HG02870 (cell line): Measurements from ENCODE around the gene ZP3.
"Not testable (repeated sequence)": the region's sequence is repeated elsewhere in the genome, so short reads cannot be mapped to it uniquely, and the experiment has no call there.

Experiments used
- ATAC-seq: cut with Tn5 transposase; IDR thresholded peaks from one replicate; pipeline ENCODE4 v1.9.1; 2021; ENCODE audit warnings: mild to moderate bottlenecking, moderate library complexity; ENCODE audit not compliant: unreplicated experiment

ZP3 gene

DNA sequence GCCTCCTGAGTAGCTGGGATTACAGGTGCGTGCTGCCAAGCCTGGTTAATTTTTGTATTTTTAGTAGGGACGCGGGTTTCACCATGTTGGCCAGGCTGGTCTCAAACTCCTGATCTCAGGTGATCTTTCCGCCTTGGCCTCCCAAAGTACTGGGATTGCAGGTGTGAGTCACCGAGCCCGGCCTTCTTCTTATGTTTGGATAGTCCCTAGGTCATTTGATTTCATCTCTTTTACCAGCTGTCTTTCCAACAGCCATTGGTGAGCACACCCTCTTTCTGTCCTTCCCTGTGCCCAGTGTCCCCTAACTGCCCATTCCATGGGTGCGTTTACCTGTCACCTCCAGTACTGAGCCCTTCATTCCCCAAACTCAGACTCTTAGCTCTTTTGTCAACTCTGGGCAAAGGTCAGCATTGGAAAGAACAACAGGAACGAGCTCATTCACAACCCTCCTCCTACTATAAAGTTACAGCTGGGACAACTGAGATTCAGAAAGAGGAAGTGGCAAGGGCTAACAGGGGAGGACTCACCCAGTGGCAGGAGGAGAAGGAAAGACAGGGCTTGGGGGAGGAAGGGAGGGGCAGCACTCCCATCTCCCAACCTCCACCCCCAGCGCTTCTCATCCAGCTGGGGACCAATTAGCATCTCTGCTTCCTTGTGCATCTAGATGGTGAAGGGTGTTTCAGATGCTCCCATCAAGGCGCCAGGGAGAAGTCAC is 20.8 kb upstream of the ZP3 start:
- ATAC-seq: no peak

DNA sequence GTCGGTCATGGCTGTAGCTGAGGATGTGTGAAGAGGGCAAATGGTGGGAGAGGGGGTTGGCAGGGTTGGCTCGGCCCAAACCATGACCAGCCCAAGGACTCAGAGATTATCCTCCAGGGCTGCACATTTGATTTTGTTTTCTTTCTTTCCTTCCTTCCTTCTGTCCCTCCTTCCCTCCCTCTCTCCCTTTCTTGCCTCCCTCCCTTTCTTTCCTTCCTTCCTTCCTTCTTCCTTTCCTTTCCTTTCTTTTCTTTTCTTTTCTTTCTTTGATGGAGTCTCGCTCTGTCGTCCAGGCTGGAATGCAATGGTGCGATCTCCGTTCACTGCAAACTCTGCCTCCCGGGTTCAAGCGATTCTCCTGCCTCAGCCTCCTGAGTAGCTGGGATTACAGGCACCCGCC is 19.0 kb upstream of the ZP3 start:
- no peak for ATAC-seq

DNA sequence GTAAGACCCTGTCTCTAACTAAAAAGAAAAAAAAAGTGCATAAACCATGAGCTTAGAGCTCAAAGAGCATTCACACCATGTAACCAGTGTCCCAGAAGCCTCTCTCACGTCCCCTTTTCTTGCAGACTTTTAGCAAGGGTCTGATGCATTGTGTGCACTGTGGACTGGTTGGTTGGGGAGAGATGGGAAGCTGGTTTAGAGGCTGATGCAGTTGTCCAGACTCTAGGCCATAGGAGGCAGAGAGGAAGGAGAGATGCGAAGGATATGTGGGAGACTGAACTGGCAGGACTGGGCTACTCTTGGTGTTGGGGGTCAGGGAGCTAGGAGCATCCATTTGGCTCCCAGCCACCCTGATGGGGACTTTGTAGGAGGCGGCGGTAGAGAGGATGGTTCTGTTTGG is 17.0 kb upstream of the ZP3 start:
- ATAC-seq: no peak

DNA sequence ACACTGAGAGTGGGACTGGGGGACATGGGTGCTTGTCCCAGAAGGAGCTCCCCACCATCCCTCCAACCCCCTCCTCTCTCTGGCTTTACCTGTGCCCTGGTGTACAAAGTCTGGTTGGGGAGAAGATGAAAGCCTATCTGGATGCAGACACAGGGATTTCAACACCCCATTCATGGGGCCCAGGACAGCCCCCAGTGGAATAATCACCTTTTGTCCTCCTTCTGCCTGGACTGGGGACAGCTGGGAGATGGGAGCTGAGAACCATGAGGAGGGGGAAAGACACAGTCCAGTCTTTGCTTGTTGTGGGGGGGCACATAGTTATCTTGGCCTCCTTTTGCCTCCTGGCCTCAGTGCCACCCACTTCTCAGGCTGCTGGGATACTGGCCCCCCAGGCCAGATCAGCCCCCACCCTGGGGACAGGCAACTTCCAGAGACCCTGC is 16.6 kb upstream of the ZP3 start:
- ATAC-seq: no peak

DNA sequence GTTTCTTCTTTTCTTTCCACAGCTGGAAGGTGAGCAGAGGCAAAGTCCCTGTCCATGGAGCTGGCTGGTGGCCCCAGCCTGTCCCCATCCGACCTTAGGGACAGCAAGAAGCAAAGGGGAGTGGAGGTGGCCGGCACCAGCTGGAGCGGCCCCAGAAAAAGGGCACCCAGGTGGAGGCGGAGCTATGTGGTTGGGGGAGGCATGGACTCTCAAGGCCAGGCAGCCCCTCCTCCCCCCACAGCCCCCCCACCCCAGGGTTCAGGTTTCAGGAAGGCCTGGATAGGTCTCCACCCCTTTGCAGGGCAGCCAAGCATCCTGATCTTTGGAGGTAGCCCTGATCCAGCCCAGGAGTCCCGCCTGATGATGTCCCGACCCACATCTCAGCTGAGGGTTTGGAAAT is 15.2 kb upstream of the ZP3 start, which contains the start of gene SSC4D:
Gene SSC4D (minus strand): TSS at position 161 of the 400 bp plus-strand sequence. CDS start 5,258 bp downstream, outside the sequence.
- ATAC-seq: no peak

DNA sequence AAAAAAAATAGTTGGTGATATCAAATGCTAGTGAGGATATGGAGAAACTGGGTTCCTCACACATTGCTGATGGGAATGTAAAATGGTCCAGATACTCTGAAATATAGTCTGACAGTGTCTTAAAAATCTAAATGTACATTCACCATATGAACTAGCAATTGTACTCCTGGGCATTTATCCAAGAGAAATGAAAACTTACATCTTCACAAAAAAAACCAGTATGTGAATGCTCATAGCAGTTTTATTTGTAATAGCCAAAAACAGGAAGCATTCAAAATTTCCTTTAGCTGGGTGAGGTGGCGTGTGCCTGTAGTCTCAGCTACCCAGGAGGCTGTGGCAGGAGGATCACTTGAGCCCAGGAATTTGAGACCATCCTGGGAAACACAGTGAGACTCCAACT is 13.1 kb upstream of the ZP3 start:
- no peak for ATAC-seq

DNA sequence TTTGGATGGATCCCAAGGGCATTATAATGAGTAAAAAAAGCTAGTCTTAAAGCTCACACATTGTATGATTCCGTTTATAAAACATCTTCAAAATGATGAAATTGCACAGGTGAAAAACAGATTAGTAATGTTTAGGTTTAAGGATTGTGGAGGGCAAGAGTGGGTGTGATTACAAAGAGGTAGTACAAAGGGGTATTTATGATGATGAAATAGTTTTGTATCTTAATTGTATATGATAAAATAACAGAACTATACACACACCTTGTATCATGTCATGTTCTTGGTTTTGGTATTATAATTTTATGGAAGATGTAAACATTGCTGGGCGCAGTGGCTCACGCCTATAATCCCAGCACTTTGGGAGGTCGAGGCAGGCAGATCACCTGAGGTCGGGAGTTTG is 12.5 kb upstream of the ZP3 start:
- ATAC-seq: no peak

DNA sequence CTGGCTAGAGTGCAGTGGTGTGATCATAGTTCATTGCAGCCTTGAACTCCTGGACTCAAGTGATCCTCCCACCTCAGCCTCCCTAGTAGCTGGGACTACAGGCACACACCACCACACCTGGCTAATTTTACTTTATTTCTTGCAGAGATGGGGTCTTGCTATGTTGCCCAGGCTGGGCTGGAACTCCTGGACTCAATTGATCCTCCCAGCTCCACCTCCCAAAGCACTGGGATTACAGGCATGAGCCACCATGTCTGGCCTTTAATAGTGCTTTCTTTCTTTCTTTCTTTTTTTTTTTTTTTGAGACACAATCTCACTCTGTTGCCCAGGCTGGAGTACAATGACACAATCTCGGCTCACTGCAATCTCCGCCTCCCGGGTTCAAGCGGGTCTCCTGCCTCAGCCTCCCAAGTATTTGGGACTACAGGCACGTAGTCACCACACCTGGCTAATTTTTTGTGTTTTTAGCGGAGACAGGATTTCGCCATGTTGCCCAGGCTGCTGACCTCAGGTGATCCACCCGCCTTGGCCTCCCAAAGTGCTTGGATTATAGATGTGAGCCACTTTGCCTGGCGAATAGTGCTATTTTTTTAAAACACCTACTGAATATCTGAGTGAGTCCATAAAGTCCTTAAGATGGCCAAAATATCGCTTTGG is 7.0 kb upstream of the ZP3 start:
- not testable (repeated sequence) for ATAC-seq

DNA sequence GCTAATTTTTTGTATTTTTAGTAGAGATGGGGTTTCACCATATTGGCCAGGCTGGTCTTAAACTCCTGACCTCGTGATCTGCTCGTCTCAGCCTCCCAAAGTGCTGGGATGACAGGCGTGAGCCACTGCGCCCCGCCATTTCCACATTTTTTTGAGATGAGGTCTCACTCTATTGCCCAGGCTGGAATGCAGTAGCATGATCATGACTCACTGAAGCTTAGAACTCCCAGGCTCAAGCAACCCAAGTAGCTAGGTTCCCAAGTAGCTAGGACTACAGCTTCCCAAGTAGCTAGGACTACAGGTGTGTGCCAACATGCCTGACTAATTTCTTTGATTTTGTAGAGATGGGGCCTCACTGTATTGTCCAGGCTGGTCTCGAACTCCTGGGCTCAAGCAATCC is 3.7 kb upstream of the ZP3 start:
- ATAC-seq: not testable (repeated sequence)

DNA sequence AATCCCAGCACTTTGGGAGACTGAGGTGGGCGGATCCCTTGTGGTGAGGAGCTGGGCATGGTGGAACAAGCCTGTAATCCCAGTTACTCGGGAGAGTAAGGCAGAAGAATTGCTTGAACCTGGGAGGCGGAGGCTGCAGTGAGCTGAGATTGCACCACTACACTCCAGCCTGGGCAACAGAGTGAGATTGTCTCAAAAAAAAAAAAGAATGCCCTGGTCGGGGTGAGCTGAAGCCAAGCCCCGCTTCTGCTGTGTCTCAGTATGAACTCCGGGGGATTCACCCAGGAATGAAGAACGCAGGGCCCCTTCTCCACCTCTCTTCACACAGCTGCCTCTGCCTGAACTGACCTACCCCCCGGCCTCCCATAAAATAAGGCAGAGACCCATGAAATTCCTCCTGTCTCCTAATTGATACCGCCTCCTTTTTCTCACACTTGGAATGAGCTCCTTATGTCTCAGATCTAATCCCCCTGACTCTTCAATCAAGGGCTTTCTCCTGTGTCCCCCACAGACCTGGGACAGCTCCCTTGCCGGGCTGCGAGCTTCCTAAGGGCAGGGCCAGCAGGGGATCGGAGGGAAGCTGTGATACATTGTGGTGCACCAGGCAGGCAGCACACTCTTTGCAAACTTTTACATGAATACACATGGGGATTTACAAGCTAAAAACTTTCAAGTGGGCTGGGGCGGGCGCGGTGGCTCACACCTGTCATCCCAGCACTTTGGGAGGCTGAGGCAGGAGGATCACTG is 911 bp upstream of the ZP3 start:
- no peak for ATAC-seq

DNA sequence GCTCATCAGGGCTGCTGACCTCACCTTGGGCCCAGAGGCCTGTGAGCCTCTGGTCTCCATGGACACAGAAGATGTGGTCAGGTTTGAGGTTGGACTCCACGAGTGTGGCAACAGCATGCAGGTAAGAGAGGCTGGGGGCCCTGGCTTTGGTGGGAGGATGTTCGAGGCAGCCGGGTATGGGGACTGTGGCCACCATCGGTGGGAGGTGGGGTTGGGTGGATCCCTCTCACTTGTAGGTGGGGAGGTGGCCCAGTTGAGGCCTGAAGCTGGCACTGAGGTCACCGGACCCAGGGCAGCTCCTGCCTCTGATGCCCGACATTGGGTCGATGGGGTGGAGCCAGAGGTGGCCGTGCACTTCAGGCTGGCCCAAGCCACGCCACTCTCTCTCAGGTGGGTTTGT is 406 bp downstream of the ZP3 start:
- no peak for ATAC-seq

DNA sequence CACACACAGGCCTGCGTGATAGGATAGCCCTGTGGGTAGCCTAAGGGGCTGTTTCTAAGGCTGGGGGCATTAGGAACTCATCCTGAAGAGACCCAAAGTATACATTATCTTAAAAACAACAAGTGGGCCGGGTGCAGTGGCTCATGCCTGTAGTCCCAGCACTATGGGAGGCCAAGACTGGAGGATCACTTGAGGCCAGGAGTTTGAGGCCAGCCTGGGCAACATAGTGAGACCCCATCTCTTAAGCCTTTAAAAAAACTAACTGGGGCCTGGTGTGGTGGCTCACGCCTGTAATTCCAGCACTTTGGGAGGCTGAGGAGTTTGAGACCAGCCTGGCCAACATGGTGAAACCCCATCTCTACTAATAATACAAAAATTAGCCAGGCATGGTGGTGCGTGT is 808 bp downstream of the ZP3 start:
- not testable (repeated sequence) for ATAC-seq

DNA sequence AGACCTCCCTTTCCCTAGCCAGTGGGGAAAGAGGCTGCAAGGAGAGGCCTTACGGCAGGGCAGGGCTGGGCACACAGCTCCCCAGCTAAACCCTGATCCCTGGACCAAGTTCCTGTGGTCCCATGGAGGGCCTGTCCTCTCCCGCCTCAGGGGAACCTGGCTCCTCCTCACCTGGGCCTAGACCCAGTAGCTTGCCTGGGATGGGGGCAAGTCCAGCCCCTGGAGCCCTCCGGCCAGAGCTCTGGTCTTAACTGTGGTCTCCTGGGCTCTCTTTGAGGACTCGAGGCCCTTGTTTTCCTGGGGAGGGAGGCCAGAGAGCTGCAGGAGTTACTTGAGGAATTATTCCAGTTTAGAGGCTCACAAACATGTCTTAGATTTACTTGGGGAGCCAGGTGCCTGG is 1.5 kb downstream of the ZP3 start:
- no peak for ATAC-seq

DNA sequence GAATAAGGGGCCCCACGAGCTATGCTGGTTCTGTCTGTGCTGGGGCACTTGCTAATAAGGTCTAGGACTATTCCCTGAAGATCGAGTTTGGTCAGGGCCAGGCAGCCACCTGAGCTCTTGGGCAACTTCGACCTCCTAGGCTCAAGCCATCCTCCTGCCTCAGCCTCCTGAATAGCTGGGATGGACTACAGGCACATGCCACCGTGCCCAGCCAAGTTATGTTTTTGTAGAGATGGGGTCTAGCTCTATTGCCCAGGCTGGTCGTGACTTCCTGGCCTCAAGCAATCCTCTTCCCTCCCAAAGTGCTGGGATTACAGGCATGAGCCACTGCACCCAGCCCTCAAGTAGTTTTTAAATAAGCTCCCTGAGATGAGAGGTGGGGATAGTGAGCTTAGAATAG is 2.9 kb downstream of the ZP3 start:
- ATAC-seq: no peak

DNA sequence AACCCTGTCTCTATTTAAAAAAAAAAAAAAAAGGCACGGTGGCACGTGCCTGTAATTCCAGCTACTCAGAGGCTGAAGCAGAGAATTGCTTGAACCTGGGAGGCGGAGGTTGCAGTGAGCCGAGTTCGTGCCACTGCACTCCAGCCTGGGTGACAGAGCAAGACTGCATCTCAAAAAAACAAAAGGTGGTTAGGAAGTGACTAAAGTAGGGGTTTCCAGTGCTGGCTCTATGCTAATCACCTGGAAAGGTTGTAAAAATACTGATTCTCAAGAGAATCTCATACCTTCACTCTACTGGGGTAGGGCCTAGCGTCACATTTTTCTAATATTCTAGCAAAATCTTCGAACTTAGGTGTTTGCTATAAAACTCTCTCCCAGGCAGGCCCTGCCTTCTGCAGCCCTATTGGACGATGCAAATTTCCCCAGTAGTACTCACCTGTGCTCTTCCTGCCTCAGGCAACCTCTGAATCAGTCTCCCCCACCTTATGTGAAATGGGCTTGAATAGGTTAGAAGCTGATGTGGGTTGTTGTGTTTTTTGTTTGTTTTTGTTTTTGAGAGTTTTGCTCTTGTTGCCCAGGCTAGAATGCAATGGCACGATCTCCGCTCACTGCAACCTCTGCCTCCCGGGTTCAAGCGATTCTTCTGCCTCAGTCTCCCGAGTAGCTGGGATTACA is 3.5 kb downstream of the ZP3 start:
- no peak for ATAC-seq

DNA sequence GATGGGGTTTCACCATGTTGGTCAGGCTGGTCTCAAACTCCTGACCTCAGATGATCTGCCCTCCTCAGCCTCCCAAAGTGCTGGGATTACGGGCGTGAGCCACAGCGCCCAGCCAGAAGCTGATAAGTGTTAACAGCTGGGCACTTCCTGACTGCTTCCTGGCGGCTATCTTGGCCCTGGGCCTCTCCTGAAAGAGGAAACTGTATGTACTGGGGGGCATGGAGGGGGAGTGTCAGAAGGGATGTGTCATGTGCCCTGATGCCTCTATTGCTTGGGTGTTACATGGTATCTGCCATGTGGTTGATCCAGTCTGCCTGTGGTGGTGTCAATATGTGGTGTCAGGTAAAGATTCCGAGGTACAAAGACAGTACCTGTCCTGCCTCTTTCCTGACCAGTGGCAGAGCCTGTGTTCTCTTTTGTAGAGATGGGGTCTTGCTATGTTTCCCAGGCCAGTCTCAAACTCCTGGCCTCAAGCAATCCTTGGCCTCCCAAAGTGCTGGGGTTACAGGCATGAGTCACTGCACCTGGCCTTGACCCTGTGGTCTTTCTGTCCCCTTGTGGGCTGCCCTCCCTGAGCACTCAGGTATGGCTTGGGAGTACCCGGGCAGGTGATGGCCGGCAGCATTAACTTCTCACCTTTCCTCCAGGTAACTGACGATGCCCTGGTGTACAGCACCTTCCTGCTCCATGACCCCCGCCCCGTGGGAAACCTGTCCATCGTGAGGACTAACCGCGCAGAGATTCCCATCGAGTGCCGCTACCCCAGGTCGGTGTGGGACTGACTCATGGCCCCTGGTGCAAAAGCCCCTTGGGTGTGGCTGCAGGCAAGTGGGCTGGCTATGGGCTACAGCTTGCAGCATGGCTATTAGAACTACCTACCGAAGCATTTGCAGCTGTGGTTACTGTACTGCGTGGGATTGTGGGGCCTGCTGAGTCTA is 4.4 kb downstream of the ZP3 start:
- ATAC-seq: no peak

DNA sequence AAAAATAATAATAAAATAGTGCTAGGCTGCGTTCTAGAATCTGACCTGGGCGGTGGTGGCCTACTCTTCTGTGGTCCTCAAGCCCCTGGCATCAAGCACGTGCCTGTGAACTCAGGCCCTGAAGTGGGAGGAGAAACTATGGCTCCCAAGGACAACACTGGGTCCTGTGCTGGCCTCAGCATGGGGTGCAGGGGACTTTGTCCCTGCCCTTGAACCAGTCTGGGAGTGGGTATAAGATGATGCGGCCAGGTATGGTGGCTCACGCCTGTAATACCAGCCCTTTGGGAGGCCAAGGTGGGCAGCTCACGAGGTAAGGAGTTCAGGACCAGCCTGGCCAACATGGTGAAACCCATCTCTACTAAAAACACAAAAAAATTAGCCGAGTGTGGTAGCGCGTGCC is 5.5 kb downstream of the ZP3 start:
- ATAC-seq: no peak

DNA sequence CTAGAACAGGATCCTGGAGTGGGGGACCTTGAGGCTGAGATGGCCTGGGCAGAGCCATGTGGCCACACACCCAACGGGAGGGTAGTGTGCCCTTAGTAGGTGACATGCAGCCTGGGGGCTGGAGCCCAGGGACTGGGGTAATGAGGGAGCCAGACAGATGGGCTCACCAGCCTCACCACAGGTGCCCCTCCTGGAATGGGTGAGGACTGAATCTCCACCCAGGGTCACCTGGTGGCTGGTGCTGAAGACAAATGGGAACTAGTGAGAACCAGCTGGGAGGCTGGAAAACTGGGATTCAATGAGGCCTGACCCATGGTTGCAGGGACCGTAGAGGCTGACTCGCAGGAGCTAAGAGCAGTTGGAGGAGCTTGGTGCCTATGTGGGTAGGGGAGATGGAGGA is 6.1 kb downstream of the ZP3 start:
- ATAC-seq: no peak

DNA sequence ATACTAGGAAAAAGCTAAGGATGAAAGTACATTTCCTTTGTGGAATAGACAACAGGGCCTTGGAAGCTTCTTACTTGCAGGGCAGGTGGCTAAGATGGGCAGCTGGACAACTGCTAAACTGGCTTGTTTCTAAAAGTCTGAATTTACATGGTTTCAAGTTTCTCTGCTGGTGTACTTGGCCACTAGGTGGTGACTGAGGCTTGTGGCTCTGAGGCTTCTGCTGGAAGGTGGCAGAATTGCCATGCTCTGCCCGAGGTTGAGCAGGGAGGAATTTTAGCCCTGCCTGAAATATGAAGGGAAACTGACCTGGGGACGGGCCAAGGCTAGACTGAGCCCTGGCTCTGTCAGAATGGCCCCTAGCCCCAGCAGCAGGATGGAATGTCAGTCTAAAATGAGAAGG is 13.1 kb downstream of the ZP3 start:
- peak; percentile 51 for ATAC-seq
